Measurements from ENCODE around the gene GNB1. TPM values are rescaled to one million over a fixed set of nuclear protein-coding genes. Genes with fewer than 3 reads are reported as not detected.

Gene GNB1
- total RNA-seq, 1 donor from 2014 or later = 383 TPM

- intact Hi-C loops (cut with micrococcal nuclease) = no loop called here
Observed at GRCh38 chr1:1922956-1923833, 32.3 kb upstream of the GNB1 start.

- intact Hi-C loops (cut with micrococcal nuclease) = no loop called here
Observed at GRCh38 chr1:1922702-1922955, 31.7 kb upstream of the GNB1 start.

DNA sequence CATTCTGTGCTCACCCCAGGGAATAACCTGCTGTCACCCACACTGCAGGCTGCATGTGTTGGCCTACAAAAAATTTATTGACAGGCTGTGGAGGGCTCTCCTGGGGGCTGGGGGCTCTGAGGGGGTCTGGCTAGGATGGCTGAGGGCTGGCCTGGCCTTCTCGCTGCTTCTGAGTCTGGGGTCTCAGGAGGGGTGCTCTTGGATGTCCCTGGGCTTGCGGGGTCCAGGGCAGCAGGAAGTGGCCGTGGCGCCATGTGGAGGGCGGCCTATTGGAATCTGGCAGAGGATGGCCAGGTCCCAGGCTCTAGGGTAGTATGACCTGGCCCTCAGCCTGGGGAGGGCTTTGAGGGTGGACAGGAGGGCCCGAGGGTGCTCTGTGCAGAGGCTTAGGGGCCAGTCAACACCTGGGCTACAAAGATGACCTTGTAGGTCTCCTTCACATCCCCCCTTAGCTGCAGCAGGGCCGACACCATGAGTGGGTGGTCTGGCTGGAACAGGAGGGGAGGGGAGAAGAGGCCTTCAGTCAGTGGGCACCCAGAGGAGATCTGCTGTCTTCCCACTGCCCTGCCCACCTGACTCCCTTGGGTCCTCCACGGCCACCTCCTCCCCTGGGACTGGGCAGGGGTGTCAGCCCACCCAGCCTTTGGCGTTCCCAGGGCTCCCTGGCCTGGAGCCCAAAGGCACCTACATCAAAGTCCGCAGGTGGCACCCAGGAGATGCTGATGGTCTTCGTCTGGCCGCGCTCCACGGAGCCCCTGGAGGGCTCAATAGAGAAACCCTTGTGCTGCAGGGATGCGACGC is 31.2 kb upstream of the GNB1 start:
- intact Hi-C loops (cut with micrococcal nuclease) = no loop called here

DNA sequence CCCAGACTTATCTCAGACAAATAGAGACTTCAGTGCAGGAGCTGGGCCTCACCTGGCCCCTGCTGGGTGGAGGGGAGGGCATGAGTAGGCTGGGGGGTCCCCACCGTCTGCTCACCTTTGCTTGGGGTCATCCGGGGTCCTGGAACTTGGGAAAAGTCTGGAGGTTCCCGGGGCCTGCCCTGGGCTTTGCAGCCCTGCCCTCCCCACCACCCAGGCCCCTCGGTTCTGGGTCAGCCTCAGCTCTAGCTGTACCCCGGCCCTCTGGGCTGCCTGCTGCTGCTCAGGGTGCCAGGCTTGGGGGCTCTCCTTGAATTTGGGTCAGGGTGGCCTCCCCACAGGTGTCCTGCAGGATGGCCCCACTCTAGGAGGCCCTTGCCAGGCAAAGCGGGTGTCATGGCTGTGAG is 30.6 kb upstream of the GNB1 start:
- intact Hi-C loops (cut with micrococcal nuclease) = no loop called here

DNA sequence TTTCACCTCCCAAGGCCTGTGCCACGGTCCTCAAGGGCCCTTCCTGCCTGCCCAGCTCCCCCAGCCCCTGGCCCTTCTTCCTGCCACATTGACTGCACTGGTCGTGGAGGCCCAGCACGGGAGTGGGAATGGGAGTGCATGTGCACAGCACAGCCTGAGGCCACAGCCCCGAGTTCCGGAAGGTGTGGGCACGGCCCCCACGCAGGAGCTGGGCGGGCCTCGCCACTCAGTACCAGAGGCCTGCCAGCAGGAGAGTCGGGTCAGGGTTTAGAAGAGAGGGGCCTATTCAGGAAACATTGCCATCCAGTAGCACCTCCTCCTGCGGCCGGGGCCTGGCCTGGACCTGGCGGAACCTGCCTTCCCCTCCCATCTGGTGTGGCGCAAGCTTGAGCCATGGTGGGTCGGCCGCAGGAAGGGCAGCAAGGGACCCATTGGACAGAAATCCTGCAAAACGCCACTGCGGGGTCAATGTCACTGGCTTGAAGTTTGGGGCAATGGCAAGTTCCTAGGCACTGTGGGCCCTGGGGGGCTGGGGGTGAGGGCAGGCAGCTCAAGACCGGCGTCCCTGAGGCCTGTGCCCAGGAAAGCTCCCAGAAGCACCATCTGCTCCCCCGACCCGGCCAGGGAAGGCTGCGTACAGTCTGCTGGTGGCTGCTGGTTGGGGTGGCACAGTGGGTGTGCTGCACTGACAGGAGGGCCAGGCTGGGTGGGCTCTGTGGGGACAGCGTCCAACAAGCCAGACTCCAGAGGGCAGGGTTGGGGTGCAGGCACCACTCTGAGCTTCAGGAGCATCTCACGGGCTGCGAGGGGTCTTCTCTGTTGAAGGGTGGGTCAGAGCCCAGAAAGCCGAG is 29.9 kb upstream of the GNB1 start:
- intact Hi-C loops (cut with micrococcal nuclease) = no loop called here

DNA sequence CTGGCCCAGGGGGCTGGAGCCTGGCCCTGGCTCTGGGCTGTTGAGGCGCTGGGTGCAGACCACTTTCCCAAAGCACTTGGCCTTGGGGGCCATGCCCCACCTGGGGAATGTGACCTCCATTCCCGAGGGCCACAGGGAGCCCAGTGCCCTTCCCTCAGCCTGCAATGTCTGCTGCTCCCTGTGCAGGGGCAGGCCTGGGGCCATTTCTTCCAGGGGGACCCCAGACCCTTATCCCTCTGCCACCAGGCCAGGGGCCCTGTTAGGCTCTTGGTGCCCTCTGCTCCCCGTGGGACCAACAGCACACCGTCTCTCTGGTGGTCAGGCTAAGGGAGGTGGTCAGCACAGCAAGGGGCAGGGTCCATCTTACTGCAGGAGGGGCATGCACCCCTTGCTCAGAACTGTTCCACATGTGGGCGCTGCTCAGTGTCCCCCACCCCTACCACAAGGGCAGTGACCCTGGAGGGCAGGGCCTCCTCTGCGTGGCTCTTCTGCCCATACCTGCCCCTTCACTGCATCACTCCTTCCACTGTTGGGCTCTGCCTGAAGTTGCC is 29.2 kb upstream of the GNB1 start:
- intact Hi-C loops (cut with micrococcal nuclease) = no loop called here

GRCh38 chr1:1919304-1920056 is 28.6 kb upstream of the GNB1 start:
- intact Hi-C loops (cut with micrococcal nuclease) = loop anchor here (1.0 to 2.0 kb wide), 3 partner anchors 10 to 667 kb away; partner anchors contain the start of gene PRXL2B

- intact Hi-C loops (cut with micrococcal nuclease) = loop anchor here (1.0 to 2.0 kb wide), 3 partner anchors 10 to 668 kb away; partner anchors contain the start of gene PRXL2B
Observed at GRCh38 chr1:1918901-1919303, 28.0 kb upstream of the GNB1 start, which contains the start of gene TMEM52. Gene TMEM52 (minus strand): TSS chr1:1919279. CDS start chr1:1919265, 14 bp downstream.

GRCh38 chr1:1917995-1918900 is 27.4 kb upstream of the GNB1 start:
- intact Hi-C loops (cut with micrococcal nuclease) = loop anchor here (2.0 kb wide), 1 partner anchor 669 kb away; the partner anchor contains the start of gene PRXL2B

DNA sequence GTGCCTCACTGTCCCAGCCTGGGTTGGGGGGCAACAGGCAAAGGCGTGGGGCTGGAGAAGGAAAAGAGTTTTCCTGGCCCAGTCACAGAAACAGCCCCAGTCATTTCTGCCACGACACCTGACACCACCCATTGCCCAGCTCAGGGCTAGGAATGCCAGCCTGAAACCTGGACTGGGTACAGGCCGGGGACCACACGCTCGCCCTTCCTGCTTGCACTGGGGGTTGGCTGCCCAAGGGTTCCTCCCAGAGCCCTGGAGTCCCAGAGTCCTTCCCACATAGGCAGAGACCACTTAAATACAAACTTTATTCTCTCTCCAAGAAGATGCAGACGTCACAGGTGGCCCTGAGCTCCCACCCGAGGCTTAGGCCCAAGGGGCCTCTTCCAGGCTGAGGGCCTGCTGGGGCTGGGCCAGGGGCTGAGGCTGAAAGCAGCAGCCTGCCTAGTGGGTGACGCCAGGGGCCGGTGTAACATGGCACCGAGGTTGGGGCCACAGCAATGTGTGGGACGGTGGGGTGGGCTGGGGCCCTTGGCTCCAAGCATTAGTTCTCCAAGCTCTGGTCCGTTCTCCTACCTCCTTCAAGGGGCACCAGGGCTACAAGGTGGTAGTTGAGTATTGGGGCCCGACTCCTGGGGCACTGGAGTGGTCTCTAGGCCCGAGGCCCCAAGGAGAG is 26.6 kb upstream of the GNB1 start:
- intact Hi-C loops (cut with micrococcal nuclease) = no loop called here

DNA sequence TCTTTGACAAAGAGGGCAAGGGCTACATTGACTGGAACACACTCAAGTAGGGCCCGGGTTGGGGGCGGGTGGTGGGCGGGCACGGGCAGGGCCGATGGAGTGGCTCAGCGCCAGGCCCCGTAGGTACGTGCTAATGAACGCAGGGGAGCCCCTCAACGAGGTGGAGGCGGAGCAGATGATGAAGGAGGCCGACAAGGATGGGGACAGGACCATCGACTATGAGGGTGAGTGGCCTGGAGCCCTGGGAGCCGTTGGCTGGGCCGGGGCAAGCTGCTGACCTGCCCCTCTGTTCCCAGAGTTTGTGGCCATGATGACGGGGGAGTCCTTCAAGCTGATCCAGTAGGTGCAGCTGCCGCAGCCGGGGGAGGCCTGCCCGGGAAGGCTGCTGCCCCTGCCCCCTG is 26.0 kb upstream of the GNB1 start:
- intact Hi-C loops (cut with micrococcal nuclease) = no loop called here

DNA sequence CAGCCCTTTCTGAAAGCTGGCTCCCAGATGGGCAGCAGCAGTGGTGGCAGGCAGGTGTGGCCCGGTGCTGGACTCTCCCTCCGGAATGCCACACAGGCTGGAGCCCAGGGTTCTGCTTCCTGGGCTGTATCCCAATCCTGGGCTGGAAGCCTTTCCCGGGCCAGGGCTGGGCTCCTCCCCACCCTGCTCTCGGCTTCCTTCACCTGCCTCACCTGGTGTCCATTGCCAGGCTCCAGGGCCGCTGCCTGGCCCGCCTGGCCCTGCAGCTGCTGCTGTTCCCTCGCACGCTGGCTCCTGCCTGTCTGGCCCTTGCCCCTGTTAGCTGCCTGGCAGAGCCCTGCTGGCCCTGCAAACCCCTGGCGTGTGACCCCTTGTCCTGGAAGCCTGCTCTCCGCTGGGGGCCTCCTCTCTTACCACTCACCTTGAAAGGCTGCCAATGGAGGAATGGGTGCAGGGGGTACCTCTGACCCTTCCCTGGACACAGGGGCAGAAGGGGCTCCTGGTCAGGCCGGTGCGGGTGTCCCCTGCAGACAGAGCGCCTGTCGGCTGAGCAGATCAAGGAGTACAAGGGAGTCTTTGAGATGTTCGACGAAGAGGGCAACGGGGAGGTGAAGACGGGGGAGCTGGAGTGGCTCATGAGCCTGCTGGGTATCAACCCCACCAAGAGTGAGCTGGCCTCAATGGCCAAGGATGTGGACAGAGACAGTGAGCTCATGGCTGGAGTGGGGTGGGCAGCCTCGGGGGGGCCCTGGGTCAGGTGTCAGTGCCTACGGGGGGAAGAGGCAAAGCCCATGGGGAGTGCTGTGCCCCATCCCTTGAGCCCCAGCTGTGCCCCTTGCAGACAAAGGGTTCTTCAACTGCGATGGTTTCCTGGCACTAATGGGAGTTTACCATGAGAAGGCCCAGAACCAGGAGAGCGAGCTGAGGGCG is 25.3 kb upstream of the GNB1 start:
- intact Hi-C loops (cut with micrococcal nuclease) = no loop called here

GRCh38 chr1:1914971-1915692 is 24.2 kb upstream of the GNB1 start, which contains the start of gene CALML6:
Gene CALML6 (plus strand): TSS chr1:1915260. CDS start chr1:1915281, 21 bp downstream.
- intact Hi-C loops (cut with micrococcal nuclease) = no loop called here

DNA sequence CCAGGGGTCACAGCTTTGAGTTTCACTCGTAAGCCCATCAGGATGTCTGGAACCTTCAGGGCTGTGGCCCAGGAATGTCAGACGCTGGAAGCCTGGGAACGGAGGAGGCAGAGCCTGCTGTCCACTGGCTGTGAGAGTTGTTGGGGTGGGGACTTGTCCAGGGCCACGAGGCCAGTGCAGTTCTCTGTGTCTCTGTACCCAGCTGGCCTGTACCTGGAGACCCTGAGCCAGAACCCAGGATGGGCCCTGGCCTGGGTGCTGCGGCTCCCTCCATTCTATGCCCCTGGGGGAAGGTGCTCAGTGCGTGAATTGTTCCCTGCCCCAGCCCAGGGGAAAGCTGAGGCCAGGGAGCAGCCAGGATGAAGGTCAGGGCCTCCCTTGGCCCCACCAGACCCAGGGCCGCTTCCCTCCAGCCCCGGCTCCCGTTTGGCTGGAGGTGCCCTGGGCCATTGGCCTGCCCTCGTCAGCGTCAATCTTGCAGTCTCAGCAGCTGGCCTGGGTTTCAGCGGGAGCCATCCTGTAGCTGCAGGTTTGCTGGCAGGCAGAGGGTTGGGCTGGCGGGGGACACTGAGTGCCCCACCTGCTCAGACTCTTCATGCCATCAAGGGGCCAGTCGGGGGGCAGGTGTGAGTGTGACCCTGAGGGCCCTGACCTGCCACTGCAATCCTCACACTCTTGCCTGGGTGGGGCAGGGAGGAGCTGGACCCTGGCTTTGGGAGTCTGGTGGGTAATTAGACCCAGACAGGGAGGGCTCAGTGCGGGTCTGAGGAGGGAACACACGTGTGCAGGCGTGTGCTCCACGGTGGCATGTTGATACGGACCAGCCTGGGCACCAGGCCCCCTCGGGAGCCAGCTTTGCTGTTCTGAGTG is 23.4 kb upstream of the GNB1 start:
- intact Hi-C loops (cut with micrococcal nuclease) = no loop called here

DNA sequence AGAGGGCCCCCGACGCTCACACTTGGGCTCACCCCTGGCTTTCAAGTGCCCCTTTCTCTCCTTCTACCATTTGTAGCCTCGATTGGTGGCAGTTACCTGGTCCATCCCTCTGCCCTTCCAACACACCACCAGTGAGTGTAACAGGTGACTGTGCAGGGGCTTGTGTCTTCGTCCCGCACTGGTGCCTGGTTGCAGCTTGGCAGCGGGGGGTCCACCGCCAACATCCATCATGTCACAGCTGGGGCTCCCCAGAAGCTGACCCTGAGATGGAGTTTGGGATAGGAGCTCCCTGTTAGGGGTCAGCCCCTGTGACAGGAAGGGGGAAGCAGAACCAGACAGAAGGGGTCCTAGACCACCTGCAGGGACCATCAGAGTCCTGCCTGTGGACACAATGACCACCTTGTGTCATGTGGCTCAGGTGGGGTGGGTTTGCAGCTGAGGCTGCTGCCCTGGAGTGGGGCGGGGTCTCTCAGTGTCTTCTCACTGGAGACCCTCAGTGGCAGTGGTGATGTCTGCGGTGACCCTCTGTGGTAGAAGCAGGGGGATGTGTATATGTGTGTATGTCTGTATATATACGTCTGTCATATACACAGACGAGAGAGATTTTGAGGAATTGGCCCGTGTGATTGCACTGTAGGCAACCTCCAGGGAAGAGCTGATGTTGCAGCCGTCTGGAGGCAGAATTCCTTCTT is 20.6 kb upstream of the GNB1 start:
- intact Hi-C loops (cut with micrococcal nuclease) = no loop called here
